HepG2 (cell line): ENCODE data around the gene CYBC1. TPM values are rescaled to one million over a fixed set of nuclear protein-coding genes. Genes with fewer than 3 reads are reported as not detected.

Experiments
- CAMTA2 ChIP-seq: sonication (generic); formaldehyde crosslinking; IDR thresholded peaks from 2 replicates; pipeline ENCODE4 v1.4.0; 2020; ENCODE audit warnings: mild to moderate bottlenecking, missing genetic modification reagents, borderline replicate concordance
- CHD4 ChIP-seq: fragments of 200-600 bp; sonication (generic); IDR thresholded peaks from 2 replicates; pipeline ENCODE4 v1.7.0; 2017; ENCODE audit warnings: mild to moderate bottlenecking, low read length, borderline replicate concordance
- FOXO1 ChIP-seq: sonication (generic); formaldehyde crosslinking; IDR thresholded peaks from 2 replicates; pipeline ENCODE4 v1.4.0; 2020; ENCODE audit warnings: missing genetic modification reagents
- HOXD1 ChIP-seq: sonication (generic); formaldehyde crosslinking; IDR thresholded peaks from 2 replicates; pipeline ENCODE4 v1.5.0; 2020; ENCODE audit warnings: missing genetic modification reagents
- KDM3A ChIP-seq: IDR thresholded peaks from 2 replicates; pipeline ENCODE4 v1.6.1; 2018; ENCODE audit warnings: low read depth, missing compliant biosample characterization
- MYC ChIP-seq: sonication (generic); formaldehyde crosslinking; IDR thresholded peaks from 2 replicates; pipeline ENCODE4 v1.9.0; 2021; ENCODE audit warnings: missing genetic modification reagents, borderline replicate concordance
- SP2 ChIP-seq: sonication (generic); formaldehyde crosslinking; IDR thresholded peaks from 2 replicates; pipeline ENCODE4 v1.5.1; 2020; ENCODE audit warnings: mild to moderate bottlenecking, missing genetic modification reagents
- ZBTB43 ChIP-seq: sonication (generic); formaldehyde crosslinking; conservative IDR thresholded peaks from 2 replicates; pipeline ENCODE4 v1.4.0; 2020; ENCODE audit warnings: missing genetic modification reagents
- ZFY ChIP-seq: sonication (generic); formaldehyde crosslinking; IDR thresholded peaks from 2 replicates; pipeline ENCODE4 v1.4.0; 2020; ENCODE audit warnings: missing genetic modification reagents
- ZKSCAN1 ChIP-seq: fragments of 150-350 bp; IDR thresholded peaks from 2 replicates; pipeline ENCODE4 v1.6.1; 2014; ENCODE audit warnings: low read length
- ZKSCAN8 ChIP-seq: IDR thresholded peaks from 2 replicates; pipeline ENCODE4 v1.6.1; 2016; ENCODE audit warnings: borderline replicate concordance, missing genetic modification reagents, missing compliant biosample characterization
- ZNF276 ChIP-seq: sonication (generic); formaldehyde crosslinking; IDR thresholded peaks from 2 replicates; pipeline ENCODE4 v1.4.0; 2020; ENCODE audit warnings: mild to moderate bottlenecking, low read depth, missing genetic modification reagents
- ZNF451 ChIP-seq: sonication (generic); formaldehyde crosslinking; IDR thresholded peaks from 2 replicates; pipeline ENCODE4 v1.5.0; 2020; ENCODE audit warnings: mild to moderate bottlenecking, missing genetic modification reagents
- ZNF792 ChIP-seq: IDR thresholded peaks from 2 replicates; pipeline ENCODE4 v1.6.1; 2016
- polyA plus RNA-seq, 8 experiments: library from polyadenylated mRNA; depleted of rRNA in 3 of 8; stranded (reverse) in 7 of 8; unstranded in 1 of 8; fragments of >200 nt; fragmentation: Illumina TruSeq in 4 of 8; extraction: Trizol in 4 of 8; gene quantifications; 2 replicates each; pipeline versions ENCODE4 v1.2.1 to v1.2.3, GENCODE V29; 2011 to 2016; ENCODE audit warnings: low read depth in 4 of 8, missing spikeins in 1 of 8, mixed read lengths in 1 of 8; ENCODE audit not compliant: insufficient read depth in 1 of 8
- total RNA-seq, 5 experiments: library from RNA; depleted of rRNA; stranded (reverse); fragments of >200 nt; fragmentation: Illumina TruSeq; extraction: Trizol; gene quantifications; 2 replicates each; pipeline ENCODE4 v1.2.3, GENCODE V29; 2016; ENCODE audit warnings: low read depth in 1 of 5
- TF ChIP-seq, protein P1 (sequence below): sonication (generic); formaldehyde crosslinking; IDR thresholded peaks from 2 replicates; pipeline ENCODE4 v1.8.0; 2022; ENCODE audit warnings: missing genetic modification reagents, mild to moderate bottlenecking, moderate library complexity, borderline replicate concordance
- TF ChIP-seq, protein P2 (sequence below): sonication (generic); formaldehyde crosslinking; IDR thresholded peaks from 2 replicates; pipeline ENCODE4 v1.5.0; 2020; ENCODE audit warnings: missing genetic modification reagents
- TF ChIP-seq, protein P3 (sequence below): IDR thresholded peaks from 2 replicates; pipeline ENCODE4 v1.6.1; 2016
- TF ChIP-seq, protein P4 (sequence below): sonication (generic); formaldehyde crosslinking; IDR thresholded peaks from 2 replicates; pipeline ENCODE4 v1.4.0; 2020; ENCODE audit warnings: missing genetic modification reagents, borderline replicate concordance
- TF ChIP-seq, protein P5 (sequence below): sonication (generic); formaldehyde crosslinking; IDR thresholded peaks from 2 replicates; pipeline ENCODE4 v1.5.1; 2020; ENCODE audit warnings: missing genetic modification reagents, mild to moderate bottlenecking, borderline replicate concordance

Gene CYBC1
- total and polyA plus RNA-seq, 2 of the 13 experiments (the other 11 are each of a cell fraction or from before 2014, with no cell fraction given), result 43.4 to 44.1 TPM

- peak; percentile 93 for TF ChIP-seq ZNF276 (CRISPR knock-in tag)
- TF ChIP-seq SP2 (CRISPR knock-in tag), result peak; percentile 42; the same call in 1 of the 2 replicates
- TF ChIP-seq CAMTA2 (CRISPR knock-in tag), result peak; percentile 50; the same call in 1 of the 2 replicates
- no peak for TF ChIP-seq ZKSCAN1
- peak; percentile 68 for TF ChIP-seq ZBTB43 (CRISPR knock-in tag)
- TF ChIP-seq KDM3A (CRISPR knock-in tag), result no peak
- 0 out of 2 replicates have a peak, but pooled peaks have one; percentile 39 for TF ChIP-seq FOXO1 (CRISPR knock-in tag)
- peak; percentile 92 for TF ChIP-seq ZFY (CRISPR knock-in tag)
- TF ChIP-seq, protein P1, sequence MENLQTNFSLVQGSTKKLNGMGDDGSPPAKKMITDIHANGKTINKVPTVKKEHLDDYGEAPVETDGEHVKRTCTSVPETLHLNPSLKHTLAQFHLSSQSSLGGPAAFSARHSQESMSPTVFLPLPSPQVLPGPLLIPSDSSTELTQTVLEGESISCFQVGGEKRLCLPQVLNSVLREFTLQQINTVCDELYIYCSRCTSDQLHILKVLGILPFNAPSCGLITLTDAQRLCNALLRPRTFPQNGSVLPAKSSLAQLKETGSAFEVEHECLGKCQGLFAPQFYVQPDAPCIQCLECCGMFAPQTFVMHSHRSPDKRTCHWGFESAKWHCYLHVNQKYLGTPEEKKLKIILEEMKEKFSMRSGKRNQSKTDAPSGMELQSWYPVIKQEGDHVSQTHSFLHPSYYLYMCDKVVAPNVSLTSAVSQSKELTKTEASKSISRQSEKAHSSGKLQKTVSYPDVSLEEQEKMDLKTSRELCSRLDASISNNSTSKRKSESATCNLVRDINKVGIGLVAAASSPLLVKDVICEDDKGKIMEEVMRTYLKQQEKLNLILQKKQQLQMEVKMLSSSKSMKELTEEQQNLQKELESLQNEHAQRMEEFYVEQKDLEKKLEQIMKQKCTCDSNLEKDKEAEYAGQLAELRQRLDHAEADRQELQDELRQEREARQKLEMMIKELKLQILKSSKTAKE (CRISPR knock-in tag), result 0 out of 2 replicates have a peak, but pooled peaks have one; percentile 21
- peak; percentile 73 for TF ChIP-seq MYC
- TF ChIP-seq CHD4, result no peak
- TF ChIP-seq, protein P2, sequence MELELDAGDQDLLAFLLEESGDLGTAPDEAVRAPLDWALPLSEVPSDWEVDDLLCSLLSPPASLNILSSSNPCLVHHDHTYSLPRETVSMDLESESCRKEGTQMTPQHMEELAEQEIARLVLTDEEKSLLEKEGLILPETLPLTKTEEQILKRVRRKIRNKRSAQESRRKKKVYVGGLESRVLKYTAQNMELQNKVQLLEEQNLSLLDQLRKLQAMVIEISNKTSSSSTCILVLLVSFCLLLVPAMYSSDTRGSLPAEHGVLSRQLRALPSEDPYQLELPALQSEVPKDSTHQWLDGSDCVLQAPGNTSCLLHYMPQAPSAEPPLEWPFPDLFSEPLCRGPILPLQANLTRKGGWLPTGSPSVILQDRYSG (CRISPR knock-in tag), result 0 out of 2 replicates have a peak, but pooled peaks have one; percentile 41
- peak; percentile 55; the same call in 1 of the 2 replicates for TF ChIP-seq HOXD1 (CRISPR knock-in tag)
- peak; percentile 56; the same call in 1 of the 2 replicates for TF ChIP-seq ZKSCAN8
- peak; percentile 93; the same call in 1 of the 2 replicates for TF ChIP-seq ZNF451 (CRISPR knock-in tag)
- TF ChIP-seq, protein P3, sequence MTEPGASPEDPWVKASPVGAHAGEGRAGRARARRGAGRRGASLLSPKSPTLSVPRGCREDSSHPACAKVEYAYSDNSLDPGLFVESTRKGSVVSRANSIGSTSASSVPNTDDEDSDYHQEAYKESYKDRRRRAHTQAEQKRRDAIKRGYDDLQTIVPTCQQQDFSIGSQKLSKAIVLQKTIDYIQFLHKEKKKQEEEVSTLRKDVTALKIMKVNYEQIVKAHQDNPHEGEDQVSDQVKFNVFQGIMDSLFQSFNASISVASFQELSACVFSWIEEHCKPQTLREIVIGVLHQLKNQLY (CRISPR knock-in tag), result peak; percentile 47; the same call in 1 of the 2 replicates
- TF ChIP-seq, protein P4, sequence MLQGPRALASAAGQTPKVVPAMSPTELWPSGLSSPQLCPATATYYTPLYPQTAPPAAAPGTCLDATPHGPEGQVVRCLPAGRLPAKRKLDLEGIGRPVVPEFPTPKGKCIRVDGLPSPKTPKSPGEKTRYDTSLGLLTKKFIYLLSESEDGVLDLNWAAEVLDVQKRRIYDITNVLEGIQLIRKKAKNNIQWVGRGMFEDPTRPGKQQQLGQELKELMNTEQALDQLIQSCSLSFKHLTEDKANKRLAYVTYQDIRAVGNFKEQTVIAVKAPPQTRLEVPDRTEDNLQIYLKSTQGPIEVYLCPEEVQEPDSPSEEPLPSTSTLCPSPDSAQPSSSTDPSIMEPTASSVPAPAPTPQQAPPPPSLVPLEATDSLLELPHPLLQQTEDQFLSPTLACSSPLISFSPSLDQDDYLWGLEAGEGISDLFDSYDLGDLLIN (CRISPR knock-in tag), result peak; percentile 62; the same call in 1 of the 2 replicates
- TF ChIP-seq, protein P5, sequence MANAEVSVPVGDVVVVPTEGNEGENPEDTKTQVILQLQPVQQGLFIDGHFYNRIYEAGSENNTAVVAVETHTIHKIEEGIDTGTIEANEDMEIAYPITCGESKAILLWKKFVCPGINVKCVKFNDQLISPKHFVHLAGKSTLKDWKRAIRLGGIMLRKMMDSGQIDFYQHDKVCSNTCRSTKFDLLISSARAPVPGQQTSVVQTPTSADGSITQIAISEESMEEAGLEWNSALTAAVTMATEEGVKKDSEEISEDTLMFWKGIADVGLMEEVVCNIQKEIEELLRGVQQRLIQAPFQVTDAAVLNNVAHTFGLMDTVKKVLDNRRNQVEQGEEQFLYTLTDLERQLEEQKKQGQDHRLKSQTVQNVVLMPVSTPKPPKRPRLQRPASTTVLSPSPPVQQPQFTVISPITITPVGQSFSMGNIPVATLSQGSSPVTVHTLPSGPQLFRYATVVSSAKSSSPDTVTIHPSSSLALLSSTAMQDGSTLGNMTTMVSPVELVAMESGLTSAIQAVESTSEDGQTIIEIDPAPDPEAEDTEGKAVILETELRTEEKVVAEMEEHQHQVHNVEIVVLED (CRISPR knock-in tag), result peak; percentile 86; the same call in 1 of the 2 replicates
- TF ChIP-seq ZNF792 (CRISPR knock-in tag), result peak; percentile 68
Measured at GRCh38 chr17:82450357-82451106, at the start of gene CYBC1 (continued).
